Nephron (organoid): ENCODE measurements around the gene SLC7A5.
"Not testable (repeated sequence)": the region's sequence is repeated elsewhere in the genome, so short reads cannot be mapped to it uniquely, and the experiment has no call there.

Source experiments
- H3K27ac Mint-ChIP-seq, 3 experiments: 2 replicates each; pipeline ENCODE4 v1.8.0; 2020; ENCODE audit warnings: mixed read lengths in 3 of 3, mild to moderate bottlenecking in 2 of 3, moderate library complexity in 1 of 3
- H3K27me3 Mint-ChIP-seq: 2 replicates; pipeline ENCODE4 v1.8.0; 2021; ENCODE audit warnings: low read depth, mild to moderate bottlenecking, moderate library complexity, mixed read lengths
- H3K36me3 Mint-ChIP-seq: 2 replicates; pipeline ENCODE4 v1.8.0; 2020; ENCODE audit warnings: low read depth, mixed read lengths
- H3K4me1 Mint-ChIP-seq: 2 replicates; pipeline ENCODE4 v1.8.0; 2020; ENCODE audit warnings: mixed read lengths
- H3K4me3 Mint-ChIP-seq, 3 experiments: 2 replicates each; pipeline ENCODE4 v1.8.0; 2020; ENCODE audit warnings: mild to moderate bottlenecking in 3 of 3, mixed read lengths in 3 of 3, moderate library complexity in 2 of 3
- H3K9me3 Mint-ChIP-seq: 2 replicates; pipeline ENCODE4 v1.8.0; 2020; ENCODE audit warnings: mixed read lengths
- CTCF ChIP-seq, 3 experiments: fragments of 200-600 bp; sonication (generic); IDR thresholded peaks; one replicate each; pipeline ENCODE4 v1.5.0; 2021; ENCODE audit warnings: antibody characterized with exemption in 3 of 3; ENCODE audit not compliant: unreplicated experiment in 3 of 3

SLC7A5 gene

GRCh38 chr16:87909203-87909935 lies 40.1 kb upstream of the SLC7A5 start:
- H3K27ac Mint-ChIP-seq, H3K9me3 Mint-ChIP-seq: not testable (repeated sequence)
- TF ChIP-seq CTCF (IDR thresholded peaks at IDR 0.05; ENCODE audit: unreplicated experiment in 3 of 3): peak; percentile 93 to 94 (median 93)

GRCh38 chr16:87908101-87908500 lies 38.8 kb upstream of the SLC7A5 start:
- H3K4me1 Mint-ChIP-seq, H3K27ac Mint-ChIP-seq, H3K36me3 Mint-ChIP-seq, H3K4me3 Mint-ChIP-seq, H3K9me3 Mint-ChIP-seq: not testable (repeated sequence)
- H3K27me3 Mint-ChIP-seq: peaks cover 45% of the 10 kb centered on the region

More at GRCh38 chr16:87909203-87909935, 40.1 kb upstream of the SLC7A5 start:
- not testable (repeated sequence) for H3K36me3 Mint-ChIP-seq, H3K4me3 Mint-ChIP-seq, H3K4me1 Mint-ChIP-seq
- peaks cover 48% of the 10 kb centered on the region for H3K27me3 Mint-ChIP-seq

GRCh38 chr16:87905521-87905920 lies 36.2 kb upstream of the SLC7A5 start:
- not testable (repeated sequence) for H3K4me3 Mint-ChIP-seq, H3K9me3 Mint-ChIP-seq, H3K4me1 Mint-ChIP-seq, H3K36me3 Mint-ChIP-seq, H3K27ac Mint-ChIP-seq
- peaks cover 45% of the 10 kb centered on the region for H3K27me3 Mint-ChIP-seq

- H3K4me3 Mint-ChIP-seq, H3K27ac Mint-ChIP-seq, H3K4me1 Mint-ChIP-seq, H3K36me3 Mint-ChIP-seq, H3K9me3 Mint-ChIP-seq: not testable (repeated sequence)
- peaks cover 45% of the 10 kb centered on the region for H3K27me3 Mint-ChIP-seq
Observed at GRCh38 chr16:87904963-87905362, 35.7 kb upstream of the SLC7A5 start.

- not testable (repeated sequence) for H3K4me3 Mint-ChIP-seq, H3K36me3 Mint-ChIP-seq, H3K4me1 Mint-ChIP-seq, H3K9me3 Mint-ChIP-seq, H3K27ac Mint-ChIP-seq
- H3K27me3 Mint-ChIP-seq: peaks cover 19% of the 10 kb centered on the region
Observed at GRCh38 chr16:87900489-87900888, 31.2 kb upstream of the SLC7A5 start.

GRCh38 chr16:87897521-87898505 lies 28.5 kb upstream of the SLC7A5 start:
- Mint-ChIP-seq H3K36me3 (no peaks in the 10 kb centered on the region), H3K27me3 (peaks cover 24% of the 10 kb centered on the region), H3K27ac (no peak overlapping the region), H3K9me3 (no peaks in the 10 kb centered on the region), H3K4me1 (no peaks in the 10 kb centered on the region), H3K4me3 (no peak overlapping the region)
- TF ChIP-seq CTCF (IDR thresholded peaks at IDR 0.05; ENCODE audit: unreplicated experiment in 3 of 3): no peak

- H3K4me3 Mint-ChIP-seq, H3K27ac Mint-ChIP-seq, H3K4me1 Mint-ChIP-seq, H3K36me3 Mint-ChIP-seq, H3K9me3 Mint-ChIP-seq: not testable (repeated sequence)
- peaks cover 19% of the 10 kb centered on the region for H3K27me3 Mint-ChIP-seq
Observed at GRCh38 chr16:87896924-87897520, 27.7 kb upstream of the SLC7A5 start.

GRCh38 chr16:87896176-87896890 lies 27.0 kb upstream of the SLC7A5 start:
- not testable (repeated sequence) for H3K9me3 Mint-ChIP-seq, H3K4me1 Mint-ChIP-seq, H3K36me3 Mint-ChIP-seq, H3K4me3 Mint-ChIP-seq, H3K27ac Mint-ChIP-seq
- peaks cover 19% of the 10 kb centered on the region for H3K27me3 Mint-ChIP-seq
